Measurements from ENCODE around the gene TBC1D5.
A peak's percentile ranks its signal among the peaks of the same experiment; 100 is the strongest.
"Not testable (repeated sequence)": the region's sequence is repeated elsewhere in the genome, so short reads cannot be mapped to it uniquely, and the experiment has no call there.

Gene TBC1D5

GRCh38 chr3:17742102-17742879 is at the start of gene TBC1D5:
Gene TBC1D5 (minus strand): TSS chr3:17742631. CDS start chr3:17508570, 234,061 bp downstream.
- DNase-seq, result peak; percentile 77 to 99 (median 94)

DNA sequence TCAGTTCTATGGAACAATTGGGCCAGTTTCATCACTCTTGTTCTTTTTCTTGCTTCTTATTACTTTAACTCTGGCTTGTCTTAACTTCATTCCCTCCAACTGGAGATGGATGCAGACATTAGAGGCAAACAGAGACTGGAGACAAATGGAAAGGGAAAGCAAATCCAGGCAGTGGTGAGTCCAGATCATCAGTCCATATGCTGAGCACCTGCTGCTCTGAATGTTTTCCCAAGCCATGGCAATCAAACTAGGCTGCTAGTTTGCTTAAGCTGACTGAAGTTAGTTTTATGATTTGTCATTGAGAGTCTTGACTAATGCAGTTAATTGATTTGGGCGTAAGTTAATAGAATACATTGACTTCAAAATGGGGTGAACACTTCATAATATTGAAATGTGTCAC is 41.0 kb upstream of the TBC1D5 start:
- no peak for DNase-seq

DNA sequence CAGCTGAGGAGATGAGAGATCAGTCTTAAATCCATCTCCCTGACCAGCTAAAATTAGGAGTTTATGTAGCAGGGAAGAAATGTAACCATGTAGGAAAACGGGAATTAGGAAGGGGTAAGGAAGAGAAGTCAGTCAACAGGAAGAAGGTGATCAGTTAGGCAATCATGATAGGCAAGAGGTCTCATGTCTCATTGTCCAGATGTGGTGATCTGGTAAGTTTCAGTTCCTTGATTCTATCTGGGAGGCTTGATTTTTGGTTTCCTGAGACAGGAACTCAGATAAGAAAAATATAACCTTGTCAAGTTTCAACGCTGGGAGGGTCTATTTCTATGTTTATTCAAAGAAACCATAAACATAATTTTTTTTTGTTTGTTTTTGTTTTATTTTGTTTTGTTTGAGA is 40.3 kb upstream of the TBC1D5 start:
- no peak for DNase-seq

- not testable (repeated sequence) for DNase-seq
These were observed 37.9 kb upstream of the TBC1D5 start for GRCh38 chr3:17780369-17780768.

GRCh38 chr3:17779304-17780250 is 37.1 kb upstream of the TBC1D5 start:
- DNase-seq, result not testable (repeated sequence)

- not testable (repeated sequence) for DNase-seq
These were observed 34.9 kb upstream of the TBC1D5 start for GRCh38 chr3:17777326-17777725.

DNA sequence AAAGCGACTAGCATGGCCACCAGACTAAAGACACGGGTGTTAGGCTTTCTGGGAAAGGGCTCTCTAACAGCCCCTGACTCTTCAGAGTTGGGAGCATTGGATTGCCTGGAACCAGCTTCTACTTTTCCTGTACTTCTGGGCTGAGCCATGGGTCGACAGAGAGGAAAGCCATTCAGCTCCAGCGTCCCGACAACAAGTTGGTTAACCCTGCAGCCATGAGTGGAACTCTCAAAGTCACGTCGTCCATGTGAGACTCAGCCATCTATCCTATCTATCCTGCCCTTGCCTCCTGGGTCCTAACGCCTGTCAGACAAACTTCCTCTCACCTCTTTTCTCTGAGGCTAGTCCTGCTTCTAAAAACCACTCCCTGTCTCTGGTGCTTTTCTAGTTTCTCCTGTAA is 32.6 kb upstream of the TBC1D5 start:
- DNase-seq, result no peak

DNA sequence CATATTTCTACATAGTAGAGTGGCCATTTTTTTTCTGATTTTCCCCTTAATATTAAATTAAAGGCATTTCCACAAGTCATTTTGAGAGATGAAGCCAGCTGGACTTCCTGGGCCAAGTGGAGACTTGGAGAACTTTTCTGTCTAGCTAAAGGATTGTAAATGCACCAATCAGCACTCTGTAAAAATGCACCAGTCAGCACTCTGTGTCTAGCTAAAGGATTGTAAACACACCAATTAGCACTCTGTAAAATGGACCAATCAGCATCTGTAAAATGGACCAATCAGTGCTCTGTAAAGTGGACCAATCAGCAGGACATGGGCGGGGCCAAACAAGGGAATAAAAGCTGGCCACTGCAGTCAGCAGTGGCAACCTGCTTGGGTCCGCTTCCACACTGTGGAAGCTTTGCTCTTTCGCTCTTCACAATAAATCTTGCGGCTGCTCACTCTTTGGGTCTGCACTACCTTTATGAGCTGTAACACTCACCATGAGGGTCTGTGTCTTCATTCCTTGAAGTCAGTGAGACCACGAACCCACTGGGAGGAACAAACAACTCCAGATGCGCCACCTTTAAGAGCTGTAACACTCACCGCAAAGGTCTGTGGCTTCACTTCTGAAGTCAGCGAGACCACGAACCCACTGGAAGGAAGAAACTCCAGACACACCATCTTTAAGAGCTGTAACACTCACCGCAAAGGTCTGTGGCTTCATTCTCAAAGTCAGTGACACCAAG is 31.9 kb upstream of the TBC1D5 start:
- DNase-seq, result not testable (repeated sequence)

- DNase-seq, result no peak
These were observed 30.1 kb upstream of the TBC1D5 start for GRCh38 chr3:17772556-17772955.

- no peak for DNase-seq
These were observed 29.0 kb upstream of the TBC1D5 start for GRCh38 chr3:17771177-17772017.

GRCh38 chr3:17770682-17771081 is 28.3 kb upstream of the TBC1D5 start:
- no peak for DNase-seq

DNA sequence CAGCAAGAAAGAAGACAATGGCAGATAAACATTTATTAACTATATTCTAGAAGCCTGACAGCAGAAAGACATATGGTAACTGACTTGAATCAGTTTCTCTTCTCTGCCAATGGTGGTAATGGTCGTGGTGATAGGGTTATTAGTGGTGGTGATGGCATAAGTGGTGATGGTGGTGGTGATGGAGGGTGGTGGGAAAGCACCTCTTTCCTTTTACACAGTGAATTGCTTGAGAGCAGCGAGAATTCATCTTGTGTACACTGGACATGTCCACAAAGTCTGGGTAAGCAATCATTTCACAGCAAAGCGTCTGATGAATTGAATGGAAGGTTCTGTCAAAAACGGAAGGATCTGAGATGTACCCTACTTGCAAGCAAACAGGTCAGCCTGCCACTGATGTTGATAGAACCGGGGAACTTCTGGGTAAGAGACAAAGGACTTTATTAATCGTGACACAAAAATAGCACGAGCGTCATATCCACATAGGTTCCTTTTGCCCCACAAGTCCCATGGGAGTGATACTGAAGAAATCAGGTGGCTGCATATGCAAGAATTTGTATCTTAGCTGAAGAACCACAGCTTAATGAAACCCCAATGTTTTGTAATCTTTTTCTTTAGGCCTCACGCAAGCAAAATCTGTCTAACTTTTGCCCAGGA is 23.5 kb upstream of the TBC1D5 start:
- DNase-seq, result no peak

GRCh38 chr3:17761563-17761962 is 19.1 kb upstream of the TBC1D5 start:
- DNase-seq, result no peak

DNA sequence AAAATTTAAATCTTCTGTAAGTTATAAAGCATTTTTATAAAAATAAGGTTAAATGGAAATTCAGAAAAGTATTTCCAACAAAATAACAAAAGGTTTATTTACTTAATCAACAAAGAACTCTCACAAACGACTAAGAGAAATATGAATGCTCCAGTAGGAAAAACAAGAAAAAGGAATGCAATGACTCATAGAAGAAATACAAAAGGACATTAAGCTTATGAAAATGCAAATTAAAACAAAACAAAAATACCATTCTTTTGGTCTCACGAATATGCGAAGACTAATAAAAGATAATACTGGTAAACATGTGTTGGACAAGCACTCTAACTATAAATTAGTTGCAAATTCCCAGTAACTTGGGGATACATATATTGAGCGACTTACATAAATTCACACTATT is 17.5 kb upstream of the TBC1D5 start:
- DNase-seq, result no peak

- no peak for DNase-seq
These were observed 13.4 kb upstream of the TBC1D5 start for GRCh38 chr3:17755836-17756235.

- DNase-seq, result no peak
These were observed 11.2 kb upstream of the TBC1D5 start for GRCh38 chr3:17753632-17753992.

DNA sequence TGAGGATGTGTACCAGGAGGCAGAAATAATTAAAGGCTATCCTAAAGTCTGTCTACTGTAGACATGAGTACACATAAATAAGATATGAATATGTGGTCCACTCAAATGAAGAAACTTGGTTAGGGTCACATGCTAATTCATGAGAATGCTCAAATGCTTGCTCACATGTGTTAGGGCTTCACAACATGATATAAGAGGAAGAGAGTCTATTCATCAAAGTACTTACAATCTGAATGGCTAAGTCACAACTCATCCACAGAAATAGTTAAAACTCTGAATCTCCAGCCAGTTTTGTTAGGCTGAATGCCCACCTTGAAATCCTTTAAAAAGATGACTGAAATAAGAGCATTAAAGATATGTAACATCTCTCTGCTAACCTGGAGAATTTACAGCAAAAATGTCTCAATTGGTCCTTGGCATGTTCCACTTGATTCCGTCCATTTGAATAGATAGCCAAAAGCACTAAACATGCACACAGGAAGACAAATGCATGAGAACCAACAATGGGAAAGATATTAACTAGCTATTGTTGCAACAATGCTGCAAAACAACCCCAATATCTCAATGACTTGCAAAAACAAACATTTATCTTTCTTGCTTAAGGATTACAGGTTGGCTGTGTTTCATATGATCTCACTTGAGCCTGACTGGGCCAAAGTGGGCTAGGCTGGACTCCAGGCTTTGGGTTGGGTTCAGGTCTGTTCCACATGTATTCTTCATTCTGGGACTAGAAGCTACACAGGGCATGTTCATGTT is 10.6 kb upstream of the TBC1D5 start:
- no peak for DNase-seq

GRCh38 chr3:17752436-17752835 is 10.0 kb upstream of the TBC1D5 start:
- DNase-seq, result no peak

DNA sequence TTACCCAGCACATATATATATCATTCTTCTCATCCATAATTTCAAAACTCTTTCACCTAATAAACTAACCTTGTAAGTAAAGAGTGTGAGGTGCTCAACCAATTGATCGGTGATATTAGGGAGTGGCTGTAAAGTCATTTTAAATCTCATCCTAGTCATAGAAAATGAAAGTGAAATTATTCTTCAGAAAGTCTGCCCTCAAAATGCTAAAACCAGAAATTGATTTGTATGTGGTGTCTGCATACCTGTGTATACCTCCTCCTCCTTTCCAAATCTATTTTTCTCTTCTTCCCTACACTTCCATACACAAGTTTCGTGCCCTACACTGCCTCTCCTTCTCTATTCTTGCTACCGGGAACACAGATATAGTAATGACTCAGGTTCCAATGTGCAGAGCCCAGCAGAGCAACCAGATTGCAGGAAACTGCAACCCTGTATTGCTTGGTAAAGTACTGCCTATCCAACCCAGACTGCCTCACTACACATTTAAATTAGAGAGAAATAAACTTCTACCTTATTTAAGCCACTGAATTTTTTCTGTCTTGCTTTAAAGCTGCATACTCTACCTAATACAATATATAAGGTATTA is 7.4 kb upstream of the TBC1D5 start:
- no peak for DNase-seq
